HepG2 (cell line): ENCODE results near the gene ERP44. TPM values are rescaled to one million over a fixed set of nuclear protein-coding genes. Genes with fewer than 3 reads are reported as not detected.
A peak's percentile ranks its signal among the peaks of the same experiment; 100 is the strongest.

ENCODE experiments used
- CREB1 ChIP-seq, 2 experiments: fragments of 450-650 bp in 1 of 2; IDR thresholded peaks; 2 replicates each; pipeline ENCODE4 v1.6.1; 2016 to 2017; ENCODE audit warnings: control low read depth in 1 of 2, mild to moderate bottlenecking in 1 of 2, missing compliant biosample characterization in 1 of 2, missing genetic modification characterization in 1 of 2
- GATAD1 ChIP-seq: IDR thresholded peaks from 2 replicates; pipeline ENCODE4 v1.6.1; 2016; ENCODE audit warnings: missing genetic modification reagents, missing compliant biosample characterization
- HNRNPLL ChIP-seq: fragments of 200-400 bp; formaldehyde crosslinking; IDR thresholded peaks from 2 replicates; pipeline ENCODE4 v1.6.1; 2017; ENCODE audit warnings: mild to moderate bottlenecking, low read depth, low read length; ENCODE audit not compliant: poor library complexity, severe bottlenecking
- KDM2A ChIP-seq: sonication (generic); formaldehyde crosslinking; IDR thresholded peaks from 2 replicates; pipeline ENCODE4 v1.4.0; 2020; ENCODE audit warnings: low read depth, missing genetic modification reagents, borderline replicate concordance
- KLF15 ChIP-seq: sonication (generic); formaldehyde crosslinking; IDR thresholded peaks from 2 replicates; pipeline ENCODE4 v1.8.1; 2023; ENCODE audit warnings: borderline replicate concordance, mild to moderate bottlenecking, inconsistent platforms, missing genetic modification reagents, mixed read lengths
- MTA1 ChIP-seq: sonication (generic); formaldehyde crosslinking; IDR thresholded peaks from 2 replicates; pipeline ENCODE4 v1.4.0; 2020; ENCODE audit warnings: missing genetic modification reagents, mild to moderate bottlenecking, borderline replicate concordance
- NR2F1 ChIP-seq, 2 experiments: fragments of 450-650 bp in 1 of 2; formaldehyde crosslinking in 1 of 2; IDR thresholded peaks; 2 replicates each; pipeline versions ENCODE4 v1.5.0 to v1.6.1; 2016 to 2020; ENCODE audit warnings: mild to moderate bottlenecking in 1 of 2, missing compliant biosample characterization in 1 of 2, missing genetic modification reagents in 1 of 2, moderate library complexity in 1 of 2
- RELA ChIP-seq: sonication (generic); formaldehyde crosslinking; IDR thresholded peaks from 2 replicates; pipeline ENCODE4 v1.4.0; 2020; ENCODE audit warnings: missing genetic modification reagents
- RFX3 ChIP-seq: IDR thresholded peaks from 2 replicates; pipeline ENCODE4 v1.6.1; 2016; ENCODE audit warnings: missing biosample characterization, missing genetic modification reagents
- SYNCRIP ChIP-seq: fragments of 200-400 bp; formaldehyde crosslinking; IDR thresholded peaks from 2 replicates; pipeline ENCODE4 v1.6.1; 2018; ENCODE audit warnings: mild to moderate bottlenecking, low read depth, low read length; ENCODE audit not compliant: insufficient read depth
- TBX2 ChIP-seq: sonication (generic); formaldehyde crosslinking; IDR thresholded peaks from 2 replicates; pipeline ENCODE4 v1.5.0; 2020; ENCODE audit warnings: missing genetic modification reagents, mild to moderate bottlenecking, borderline replicate concordance
- ZNF256 ChIP-seq: sonication (generic); formaldehyde crosslinking; conservative IDR thresholded peaks from 2 replicates; pipeline ENCODE4 v1.4.0; 2020; ENCODE audit warnings: missing genetic modification reagents
- ZNF292 ChIP-seq: sonication (generic); formaldehyde crosslinking; IDR thresholded peaks from 2 replicates; pipeline ENCODE4 v1.8.1; 2022; ENCODE audit warnings: mild to moderate bottlenecking, low read depth, missing genetic modification reagents, borderline replicate concordance
- ZNF562 ChIP-seq: sonication (generic); formaldehyde crosslinking; IDR thresholded peaks from 2 replicates; pipeline ENCODE4 v1.8.0; 2022; ENCODE audit warnings: missing genetic modification reagents, borderline replicate concordance
- ZNF569 ChIP-seq: sonication (generic); formaldehyde crosslinking; IDR thresholded peaks from 2 replicates; pipeline ENCODE4 v1.5.0; 2020; ENCODE audit warnings: mild to moderate bottlenecking, missing genetic modification reagents, moderate library complexity, borderline replicate concordance
- polyA plus RNA-seq, 8 experiments: library from polyadenylated mRNA; depleted of rRNA in 3 of 8; stranded (reverse) in 7 of 8; unstranded in 1 of 8; fragments of >200 nt; fragmentation: Illumina TruSeq in 4 of 8; extraction: Trizol in 4 of 8; gene quantifications; 2 replicates each; pipeline versions ENCODE4 v1.2.1 to v1.2.3, GENCODE V29; 2011 to 2016; ENCODE audit warnings: low read depth in 4 of 8, missing spikeins in 1 of 8, mixed read lengths in 1 of 8; ENCODE audit not compliant: insufficient read depth in 1 of 8
- total RNA-seq, 5 experiments: library from RNA; depleted of rRNA; stranded (reverse); fragments of >200 nt; fragmentation: Illumina TruSeq; extraction: Trizol; gene quantifications; 2 replicates each; pipeline ENCODE4 v1.2.3, GENCODE V29; 2016; ENCODE audit warnings: low read depth in 1 of 5
- TF ChIP-seq, protein P1 (sequence below): sonication (generic); formaldehyde crosslinking; IDR thresholded peaks from 2 replicates; pipeline ENCODE4 v1.4.0; 2020; ENCODE audit warnings: missing genetic modification reagents
- TF ChIP-seq, protein P2 (sequence below): sonication (generic); formaldehyde crosslinking; IDR thresholded peaks from 2 replicates; pipeline ENCODE4 v1.5.0; 2020; ENCODE audit warnings: missing genetic modification reagents
- TF ChIP-seq, protein P3 (sequence below): fragments of 450-650 bp; IDR thresholded peaks from 2 replicates; pipeline ENCODE4 v1.6.1; 2016
- TF ChIP-seq, protein P4 (sequence below): sonication (generic); formaldehyde crosslinking; IDR thresholded peaks from 2 replicates; pipeline ENCODE4 v1.4.0; 2020; ENCODE audit warnings: low read depth, mild to moderate bottlenecking, missing genetic modification reagents

Gene ERP44
- total and polyA plus RNA-seq, 2 of the 13 experiments (the other 11 are each of a cell fraction or from before 2014, with no cell fraction given), result 8.9 to 13.8 TPM

DNA sequence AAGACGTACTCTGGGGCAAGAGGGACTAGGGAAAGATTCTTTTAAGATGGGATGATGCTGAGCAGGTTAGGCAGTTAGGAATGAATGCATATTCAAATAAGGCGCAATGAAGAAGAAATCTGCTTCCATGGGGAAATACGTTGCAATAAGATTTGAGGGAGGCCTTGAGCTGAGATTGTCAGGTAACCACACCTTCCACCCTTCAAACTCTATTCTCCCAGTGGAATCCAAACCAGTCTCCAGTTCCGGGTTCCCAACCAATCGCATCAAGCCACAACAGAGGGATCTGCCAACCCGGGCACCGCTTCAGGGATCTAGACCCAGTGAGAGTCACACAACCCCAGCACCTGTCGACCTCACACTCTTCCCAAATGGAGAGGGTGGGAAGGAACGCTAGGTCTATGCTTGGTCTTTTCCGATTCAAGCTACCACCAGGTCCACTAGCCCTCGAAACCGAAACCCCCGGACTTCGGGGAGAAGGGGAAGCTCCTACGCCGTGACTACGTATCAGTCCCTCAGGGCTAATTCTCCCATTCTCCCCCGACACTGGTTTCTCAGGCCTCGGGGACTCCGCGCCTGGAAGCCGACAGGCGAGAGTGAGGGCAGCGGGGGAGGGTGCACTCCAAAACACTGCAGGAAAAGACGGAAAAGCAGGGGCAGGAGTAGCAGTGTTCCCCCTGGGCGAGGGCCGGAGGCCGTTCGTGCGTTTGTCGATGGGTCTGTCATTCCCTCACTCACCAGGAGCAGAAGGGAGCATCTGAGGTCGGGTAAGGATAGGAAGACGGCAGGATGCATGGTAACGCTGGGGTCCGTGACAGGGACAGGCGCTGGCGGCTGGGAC, 534 bp downstream of the ERP44 start (continued):
- TF ChIP-seq CREB1 (IDR thresholded peaks at IDR 0.05) (no peak), CREB1 (CRISPR knock-in tag; IDR thresholded peaks at IDR 0.05) (no peak), RELA (CRISPR knock-in tag) (no peak), ZNF292 (CRISPR knock-in tag) (0 out of 2 replicates have a peak, but pooled peaks have one; percentile 45), TBX2 (CRISPR knock-in tag) (no peak), ZNF569 (no peak), GATAD1 (CRISPR knock-in tag) (no peak), RFX3 (CRISPR knock-in tag) (no peak), HNRNPLL (no peak), MTA1 (CRISPR knock-in tag) (no peak), KDM2A (CRISPR knock-in tag) (no peak), ZNF562 (CRISPR knock-in tag) (no peak), KLF15 (CRISPR knock-in tag) (no peak), NR2F1 (CRISPR knock-in tag; IDR thresholded peaks at IDR 0.05) (no peak), ZNF256 (0 out of 2 replicates have a peak, but pooled peaks have one; percentile 70), SYNCRIP (no peak)
- TF ChIP-seq, protein P1, sequence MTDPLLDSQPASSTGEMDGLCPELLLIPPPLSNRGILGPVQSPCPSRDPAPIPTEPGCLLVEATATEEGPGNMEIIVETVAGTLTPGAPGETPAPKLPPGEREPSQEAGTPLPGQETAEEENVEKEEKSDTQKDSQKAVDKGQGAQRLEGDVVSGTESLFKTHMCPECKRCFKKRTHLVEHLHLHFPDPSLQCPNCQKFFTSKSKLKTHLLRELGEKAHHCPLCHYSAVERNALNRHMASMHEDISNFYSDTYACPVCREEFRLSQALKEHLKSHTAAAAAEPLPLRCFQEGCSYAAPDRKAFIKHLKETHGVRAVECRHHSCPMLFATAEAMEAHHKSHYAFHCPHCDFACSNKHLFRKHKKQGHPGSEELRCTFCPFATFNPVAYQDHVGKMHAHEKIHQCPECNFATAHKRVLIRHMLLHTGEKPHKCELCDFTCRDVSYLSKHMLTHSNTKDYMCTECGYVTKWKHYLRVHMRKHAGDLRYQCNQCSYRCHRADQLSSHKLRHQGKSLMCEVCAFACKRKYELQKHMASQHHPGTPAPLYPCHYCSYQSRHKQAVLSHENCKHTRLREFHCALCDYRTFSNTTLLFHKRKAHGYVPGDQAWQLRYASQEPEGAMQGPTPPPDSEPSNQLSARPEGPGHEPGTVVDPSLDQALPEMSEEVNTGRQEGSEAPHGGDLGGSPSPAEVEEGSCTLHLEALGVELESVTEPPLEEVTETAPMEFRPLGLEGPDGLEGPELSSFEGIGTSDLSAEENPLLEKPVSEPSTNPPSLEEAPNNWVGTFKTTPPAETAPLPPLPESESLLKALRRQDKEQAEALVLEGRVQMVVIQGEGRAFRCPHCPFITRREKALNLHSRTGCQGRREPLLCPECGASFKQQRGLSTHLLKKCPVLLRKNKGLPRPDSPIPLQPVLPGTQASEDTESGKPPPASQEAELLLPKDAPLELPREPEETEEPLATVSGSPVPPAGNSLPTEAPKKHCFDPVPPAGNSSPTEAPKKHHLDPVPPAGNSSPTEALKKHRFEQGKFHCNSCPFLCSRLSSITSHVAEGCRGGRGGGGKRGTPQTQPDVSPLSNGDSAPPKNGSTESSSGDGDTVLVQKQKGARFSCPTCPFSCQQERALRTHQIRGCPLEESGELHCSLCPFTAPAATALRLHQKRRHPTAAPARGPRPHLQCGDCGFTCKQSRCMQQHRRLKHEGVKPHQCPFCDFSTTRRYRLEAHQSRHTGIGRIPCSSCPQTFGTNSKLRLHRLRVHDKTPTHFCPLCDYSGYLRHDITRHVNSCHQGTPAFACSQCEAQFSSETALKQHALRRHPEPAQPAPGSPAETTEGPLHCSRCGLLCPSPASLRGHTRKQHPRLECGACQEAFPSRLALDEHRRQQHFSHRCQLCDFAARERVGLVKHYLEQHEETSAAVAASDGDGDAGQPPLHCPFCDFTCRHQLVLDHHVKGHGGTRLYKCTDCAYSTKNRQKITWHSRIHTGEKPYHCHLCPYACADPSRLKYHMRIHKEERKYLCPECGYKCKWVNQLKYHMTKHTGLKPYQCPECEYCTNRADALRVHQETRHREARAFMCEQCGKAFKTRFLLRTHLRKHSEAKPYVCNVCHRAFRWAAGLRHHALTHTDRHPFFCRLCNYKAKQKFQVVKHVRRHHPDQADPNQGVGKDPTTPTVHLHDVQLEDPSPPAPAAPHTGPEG (CRISPR knock-in tag), result no peak
- TF ChIP-seq, protein P2, sequence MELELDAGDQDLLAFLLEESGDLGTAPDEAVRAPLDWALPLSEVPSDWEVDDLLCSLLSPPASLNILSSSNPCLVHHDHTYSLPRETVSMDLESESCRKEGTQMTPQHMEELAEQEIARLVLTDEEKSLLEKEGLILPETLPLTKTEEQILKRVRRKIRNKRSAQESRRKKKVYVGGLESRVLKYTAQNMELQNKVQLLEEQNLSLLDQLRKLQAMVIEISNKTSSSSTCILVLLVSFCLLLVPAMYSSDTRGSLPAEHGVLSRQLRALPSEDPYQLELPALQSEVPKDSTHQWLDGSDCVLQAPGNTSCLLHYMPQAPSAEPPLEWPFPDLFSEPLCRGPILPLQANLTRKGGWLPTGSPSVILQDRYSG, result no peak
- TF ChIP-seq, protein P3, sequence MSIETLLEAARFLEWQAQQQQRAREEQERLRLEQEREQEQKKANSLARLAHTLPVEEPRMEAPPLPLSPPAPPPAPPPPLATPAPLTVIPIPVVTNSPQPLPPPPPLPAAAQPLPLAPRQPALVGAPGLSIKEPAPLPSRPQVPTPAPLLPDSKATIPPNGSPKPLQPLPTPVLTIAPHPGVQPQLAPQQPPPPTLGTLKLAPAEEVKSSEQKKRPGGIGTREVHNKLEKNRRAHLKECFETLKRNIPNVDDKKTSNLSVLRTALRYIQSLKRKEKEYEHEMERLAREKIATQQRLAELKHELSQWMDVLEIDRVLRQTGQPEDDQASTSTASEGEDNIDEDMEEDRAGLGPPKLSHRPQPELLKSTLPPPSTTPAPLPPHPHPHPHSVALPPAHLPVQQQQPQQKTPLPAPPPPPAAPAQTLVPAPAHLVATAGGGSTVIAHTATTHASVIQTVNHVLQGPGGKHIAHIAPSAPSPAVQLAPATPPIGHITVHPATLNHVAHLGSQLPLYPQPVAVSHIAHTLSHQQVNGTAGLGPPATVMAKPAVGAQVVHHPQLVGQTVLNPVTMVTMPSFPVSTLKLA, result no peak
- TF ChIP-seq, protein P4, sequence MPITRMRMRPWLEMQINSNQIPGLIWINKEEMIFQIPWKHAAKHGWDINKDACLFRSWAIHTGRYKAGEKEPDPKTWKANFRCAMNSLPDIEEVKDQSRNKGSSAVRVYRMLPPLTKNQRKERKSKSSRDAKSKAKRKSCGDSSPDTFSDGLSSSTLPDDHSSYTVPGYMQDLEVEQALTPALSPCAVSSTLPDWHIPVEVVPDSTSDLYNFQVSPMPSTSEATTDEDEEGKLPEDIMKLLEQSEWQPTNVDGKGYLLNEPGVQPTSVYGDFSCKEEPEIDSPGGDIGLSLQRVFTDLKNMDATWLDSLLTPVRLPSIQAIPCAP, result no peak
